SK-N-SH (cell line): ENCODE data around the gene LTBP1.

ENCODE experiments used
- CTCF ChIP-seq: fragments of 200-600 bp; sonication (generic); IDR thresholded peaks from 2 replicates; pipeline ENCODE4 v1.6.1; 2017; ENCODE audit warnings: antibody characterized with exemption, mild to moderate bottlenecking, moderate library complexity
- TF ChIP-seq, protein P1 (sequence below): IDR thresholded peaks from 2 replicates; pipeline ENCODE4 v1.6.1; 2012; ENCODE audit warnings: mild to moderate bottlenecking, low read depth, low read length, moderate library complexity

DNA sequence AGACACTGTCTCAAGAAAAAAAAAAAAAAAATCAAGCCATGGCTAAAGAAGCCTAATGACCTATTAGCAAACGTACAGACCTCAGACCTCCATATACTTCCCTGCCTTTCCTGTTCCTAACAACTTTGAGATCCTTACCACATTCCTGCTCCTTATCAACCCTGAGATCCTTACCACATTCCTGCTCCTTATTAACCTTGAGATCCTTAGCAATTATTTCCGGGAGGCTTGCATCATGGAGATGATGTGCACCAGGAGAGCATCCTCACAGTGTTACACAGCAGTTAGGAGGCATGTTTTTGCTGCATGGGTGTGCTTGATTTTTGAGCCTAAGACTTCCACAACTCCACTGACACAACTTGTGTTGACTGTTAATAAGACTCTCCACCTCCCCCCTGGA, 475.1 kb downstream of the LTBP1 start:
- no peak for TF ChIP-seq CTCF
- TF ChIP-seq, protein P1, sequence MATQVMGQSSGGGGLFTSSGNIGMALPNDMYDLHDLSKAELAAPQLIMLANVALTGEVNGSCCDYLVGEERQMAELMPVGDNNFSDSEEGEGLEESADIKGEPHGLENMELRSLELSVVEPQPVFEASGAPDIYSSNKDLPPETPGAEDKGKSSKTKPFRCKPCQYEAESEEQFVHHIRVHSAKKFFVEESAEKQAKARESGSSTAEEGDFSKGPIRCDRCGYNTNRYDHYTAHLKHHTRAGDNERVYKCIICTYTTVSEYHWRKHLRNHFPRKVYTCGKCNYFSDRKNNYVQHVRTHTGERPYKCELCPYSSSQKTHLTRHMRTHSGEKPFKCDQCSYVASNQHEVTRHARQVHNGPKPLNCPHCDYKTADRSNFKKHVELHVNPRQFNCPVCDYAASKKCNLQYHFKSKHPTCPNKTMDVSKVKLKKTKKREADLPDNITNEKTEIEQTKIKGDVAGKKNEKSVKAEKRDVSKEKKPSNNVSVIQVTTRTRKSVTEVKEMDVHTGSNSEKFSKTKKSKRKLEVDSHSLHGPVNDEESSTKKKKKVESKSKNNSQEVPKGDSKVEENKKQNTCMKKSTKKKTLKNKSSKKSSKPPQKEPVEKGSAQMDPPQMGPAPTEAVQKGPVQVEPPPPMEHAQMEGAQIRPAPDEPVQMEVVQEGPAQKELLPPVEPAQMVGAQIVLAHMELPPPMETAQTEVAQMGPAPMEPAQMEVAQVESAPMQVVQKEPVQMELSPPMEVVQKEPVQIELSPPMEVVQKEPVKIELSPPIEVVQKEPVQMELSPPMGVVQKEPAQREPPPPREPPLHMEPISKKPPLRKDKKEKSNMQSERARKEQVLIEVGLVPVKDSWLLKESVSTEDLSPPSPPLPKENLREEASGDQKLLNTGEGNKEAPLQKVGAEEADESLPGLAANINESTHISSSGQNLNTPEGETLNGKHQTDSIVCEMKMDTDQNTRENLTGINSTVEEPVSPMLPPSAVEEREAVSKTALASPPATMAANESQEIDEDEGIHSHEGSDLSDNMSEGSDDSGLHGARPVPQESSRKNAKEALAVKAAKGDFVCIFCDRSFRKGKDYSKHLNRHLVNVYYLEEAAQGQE = no peak
